ENCODE data around the gene ZFAND2A.
"Not testable (repeated sequence)": the region's sequence is repeated elsewhere in the genome, so short reads cannot be mapped to it uniquely, and the experiment has no call there.

ZFAND2A gene

GRCh38 chr7:1150400-1151002 is 9.5 kb downstream of the ZFAND2A start:
- DNase-seq, result no peak

DNA sequence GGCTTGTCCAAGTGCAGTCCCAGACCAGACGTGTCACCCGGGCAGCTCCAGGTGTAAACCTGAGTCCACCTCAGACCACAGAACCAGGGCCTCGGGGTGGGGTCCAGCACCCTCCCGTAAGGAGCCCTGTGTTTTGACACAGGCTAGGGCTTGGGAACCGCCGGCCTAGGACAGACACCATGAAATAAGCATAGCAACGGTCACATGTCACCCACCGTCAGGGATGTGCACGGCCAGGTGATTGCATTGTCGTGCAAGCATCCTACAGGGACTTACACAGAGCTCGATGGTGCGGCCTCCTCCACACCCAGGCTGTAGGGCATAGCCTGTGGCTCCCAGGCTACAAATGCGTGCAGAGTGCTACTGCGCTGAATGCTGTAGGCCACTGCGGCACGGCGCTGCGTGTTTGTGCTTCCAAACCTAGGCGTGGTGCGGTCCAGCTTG is 10.6 kb downstream of the ZFAND2A start:
- no peak for DNase-seq

DNA sequence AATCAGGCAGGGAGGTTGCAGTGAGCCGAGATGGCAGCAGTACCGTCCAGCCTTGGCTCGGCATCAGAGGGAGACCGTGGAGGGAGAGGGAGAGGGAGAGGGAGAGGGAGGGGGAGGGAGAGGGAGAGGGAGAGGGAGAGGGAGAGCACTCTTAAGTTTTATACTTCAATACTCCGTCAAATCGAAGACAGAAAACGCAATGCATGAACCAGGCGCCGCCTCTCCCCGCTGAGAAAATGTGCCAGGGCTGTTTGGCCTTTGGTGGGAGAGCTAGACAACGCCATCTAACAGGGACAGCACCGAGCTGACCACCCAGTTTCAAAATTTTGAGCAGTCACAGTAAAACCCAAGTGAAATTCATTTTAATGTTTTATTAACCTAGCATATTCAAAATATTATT is 12.1 kb downstream of the ZFAND2A start:
- DNase-seq, result not testable (repeated sequence)

DNA sequence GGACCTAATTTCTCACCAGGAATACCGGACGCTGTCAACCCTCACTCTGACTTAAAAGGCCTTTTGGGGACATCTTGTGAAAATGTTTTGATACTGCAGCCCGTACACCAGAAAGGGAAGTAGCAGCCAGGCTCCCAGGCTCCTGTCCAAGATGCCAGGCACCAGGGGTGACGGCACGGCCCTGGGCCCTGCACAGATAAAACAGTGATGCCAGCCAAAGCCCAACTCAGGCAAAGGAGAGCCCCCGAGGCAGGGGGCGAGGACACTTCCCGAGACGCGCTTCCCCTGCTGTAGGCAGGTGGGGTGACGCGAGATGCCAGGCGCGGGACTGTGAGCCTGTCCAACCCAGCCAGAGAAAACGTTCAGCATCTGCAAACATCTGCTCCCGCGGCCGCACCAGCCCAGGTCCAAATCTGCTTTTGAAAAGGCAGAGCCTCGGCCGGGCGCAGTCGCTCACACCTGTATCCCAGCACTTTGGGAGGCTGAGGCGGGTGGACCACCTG is 15.7 kb downstream of the ZFAND2A start:
- no peak for DNase-seq

DNA sequence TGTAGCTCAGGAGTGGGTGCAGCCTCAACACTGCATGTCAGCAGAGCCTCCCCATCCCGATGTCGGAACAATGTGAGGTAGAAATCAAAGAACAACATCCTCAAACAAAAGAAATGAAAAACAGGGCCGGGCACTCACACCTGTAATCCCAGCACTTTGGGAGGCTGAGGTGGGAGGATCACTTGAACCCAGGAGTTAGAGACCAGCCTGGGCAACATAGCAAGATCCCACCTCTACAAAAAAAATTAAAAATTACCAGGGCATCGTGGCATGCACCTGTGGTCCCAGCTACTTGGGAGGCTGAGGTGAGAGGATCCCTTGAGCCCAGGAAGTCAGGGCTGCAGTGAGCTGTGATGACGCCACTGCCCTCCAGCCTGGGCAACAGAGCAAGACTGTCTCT is 17.0 kb downstream of the ZFAND2A start:
- not testable (repeated sequence) for DNase-seq

GRCh38 chr7:1142051-1142635 is 17.9 kb downstream of the ZFAND2A start:
- DNase-seq, result no peak

DNA sequence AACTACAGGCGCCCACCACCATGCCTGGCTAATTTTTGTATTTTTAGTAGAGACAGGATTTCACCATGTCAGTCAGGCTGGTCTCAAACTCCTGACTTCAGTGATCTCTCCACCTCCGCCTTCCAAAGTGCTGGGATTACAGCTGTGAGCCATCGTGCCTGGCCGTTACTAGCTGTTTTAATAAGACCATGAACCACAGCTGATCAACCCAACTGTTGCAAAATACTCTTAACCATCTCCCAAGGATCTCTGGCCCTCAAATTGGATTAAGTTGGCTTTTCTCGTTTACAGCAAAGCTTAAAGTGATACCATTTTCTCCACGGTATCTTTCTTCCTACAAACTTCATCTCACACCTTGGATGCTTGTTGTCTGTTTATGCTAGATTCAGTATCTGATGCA is 18.3 kb downstream of the ZFAND2A start:
- DNase-seq, result no peak

DNA sequence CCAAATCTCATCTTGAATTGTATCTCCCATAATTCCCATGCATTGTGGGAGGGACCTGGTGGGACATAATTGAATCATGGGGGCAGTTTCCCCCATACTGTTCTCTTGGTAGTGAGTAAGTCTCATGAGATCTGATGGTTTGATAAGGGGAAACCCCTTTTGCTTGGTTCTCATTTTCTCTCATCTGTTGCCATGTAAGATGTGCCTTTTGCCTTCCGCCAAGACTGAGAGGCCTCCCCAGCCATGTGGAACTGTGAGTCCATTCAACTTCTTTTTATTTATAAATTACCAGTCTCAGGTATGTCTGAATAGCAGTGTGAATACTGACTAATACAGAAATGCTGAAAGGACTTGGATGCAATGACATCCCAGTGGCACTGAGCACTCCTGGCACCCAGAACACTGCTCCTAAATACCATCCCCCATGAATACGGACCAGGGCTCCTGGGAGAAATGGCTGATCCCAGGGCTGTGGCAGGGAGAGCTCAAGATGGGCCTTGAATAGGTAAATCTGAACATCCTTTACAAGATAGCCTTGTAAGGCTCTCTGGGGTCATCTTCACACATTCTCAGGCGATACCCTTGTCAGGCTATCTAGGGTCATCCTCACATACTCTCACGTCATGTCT is 19.4 kb downstream of the ZFAND2A start:
- DNase-seq, result no peak

GRCh38 chr7:1137517-1138167 is 22.4 kb downstream of the ZFAND2A start:
- no peak for DNase-seq

DNA sequence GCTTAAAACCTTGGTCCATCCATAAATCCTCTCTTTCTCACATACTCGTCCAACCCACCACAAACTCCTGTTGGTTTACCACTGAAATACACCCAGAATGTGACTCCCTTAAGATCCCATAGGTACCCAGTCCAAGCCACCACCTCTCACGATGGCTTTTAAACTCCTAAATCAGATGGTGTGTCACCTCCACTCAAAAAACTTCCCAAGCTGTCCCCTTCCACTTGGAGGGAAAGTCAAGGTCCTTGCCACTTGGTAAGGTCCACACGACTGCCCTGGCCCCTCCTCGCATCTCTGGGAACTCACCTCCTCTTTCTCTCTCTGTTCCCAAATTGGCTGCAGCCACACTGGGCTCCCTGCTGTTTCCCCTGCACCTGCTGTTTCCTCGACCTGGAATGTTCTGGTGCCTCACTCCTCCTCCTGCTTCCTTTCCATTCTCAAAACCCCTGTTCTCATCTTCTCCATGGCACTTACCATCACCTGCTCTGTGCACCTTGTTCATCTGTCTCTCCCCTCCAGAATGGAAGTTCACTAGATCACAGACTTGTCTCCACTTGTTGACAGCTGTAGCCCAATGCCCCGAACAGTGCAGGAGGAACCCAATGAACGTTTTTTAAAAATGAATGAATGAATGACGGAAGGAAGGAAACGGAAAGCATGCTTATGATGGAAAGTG is 23.0 kb downstream of the ZFAND2A start:
- no peak for DNase-seq

DNA sequence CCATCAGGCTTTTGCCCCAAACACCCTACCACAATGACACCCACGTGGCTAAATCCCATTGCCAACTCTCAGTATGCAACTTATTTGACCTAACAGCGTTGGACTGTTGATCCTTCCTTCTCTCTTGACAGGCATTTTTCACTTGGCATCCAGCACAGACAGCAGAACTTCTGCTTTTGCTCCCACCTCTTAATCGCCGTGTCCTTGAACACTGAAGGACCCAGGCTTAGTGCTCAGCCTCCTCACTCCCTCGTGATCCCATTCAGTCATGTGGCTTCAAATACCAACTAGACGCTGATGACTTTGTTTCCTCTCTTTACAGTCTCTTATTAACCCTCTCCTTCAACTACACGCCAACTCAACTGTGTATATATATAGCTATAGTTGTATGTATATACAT is 25.0 kb downstream of the ZFAND2A start:
- no peak for DNase-seq

DNA sequence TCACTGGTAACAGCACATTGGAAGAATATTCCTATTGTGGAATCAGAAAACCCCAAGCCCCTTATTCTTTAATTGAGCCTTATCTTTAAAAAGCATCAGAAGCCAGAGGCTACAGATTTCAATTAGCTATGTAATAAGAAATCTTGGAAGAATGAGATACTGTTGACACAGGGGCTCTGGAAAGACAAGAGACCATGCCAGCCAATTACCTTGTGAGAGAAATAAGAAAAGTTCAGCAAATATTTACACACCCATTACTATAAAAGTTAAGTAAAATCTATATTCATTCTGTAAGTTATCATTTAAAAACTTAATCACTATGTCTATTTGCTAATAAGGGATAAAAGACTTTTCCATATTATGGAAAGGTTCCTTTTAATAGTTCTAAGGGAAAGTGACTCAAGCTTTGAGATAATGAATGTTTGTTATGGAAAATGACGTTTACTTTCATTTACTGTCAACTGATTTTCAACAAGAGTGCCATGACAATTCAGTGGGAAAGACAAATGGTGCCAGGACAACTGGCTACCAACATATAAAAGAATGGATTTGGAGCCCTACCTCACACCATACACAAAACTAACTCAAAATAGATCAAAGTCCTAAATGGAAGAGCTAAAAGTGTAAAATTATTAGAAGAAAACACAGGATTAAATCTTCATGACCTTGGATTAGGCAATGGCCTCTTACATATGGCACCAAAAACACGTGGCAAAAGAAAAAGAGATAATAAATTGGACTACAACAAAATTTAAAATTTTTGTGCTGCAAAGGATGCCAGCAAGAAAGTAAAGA is 28.3 kb downstream of the ZFAND2A start:
- no peak for DNase-seq

- no peak for DNase-seq
These were observed 29.7 kb downstream of the ZFAND2A start for GRCh38 chr7:1130021-1130990.

- DNase-seq, result no peak
These were observed 30.6 kb downstream of the ZFAND2A start for GRCh38 chr7:1129431-1129830.

DNA sequence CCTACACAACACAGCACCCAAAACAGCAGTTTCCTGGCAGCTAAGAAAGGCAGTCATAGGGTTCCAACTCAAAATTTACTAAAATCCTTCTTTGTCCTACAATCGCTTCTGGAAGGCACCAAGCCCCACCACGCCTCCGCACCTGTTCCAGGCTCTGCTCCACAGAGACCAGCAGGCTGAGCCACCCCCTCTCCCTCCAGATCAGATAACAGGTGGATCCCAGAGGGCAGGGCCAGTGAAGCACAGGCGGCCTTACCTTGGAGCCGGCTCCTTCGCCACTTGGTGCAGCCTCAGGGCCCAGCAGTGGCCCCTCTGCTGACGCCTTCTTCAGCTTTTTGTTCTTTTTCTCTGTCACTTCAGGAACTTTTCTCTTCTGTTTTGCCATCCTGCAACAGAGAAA is 33.0 kb downstream of the ZFAND2A start:
- DNase-seq, result no peak

- no peak for DNase-seq
These were observed 34.4 kb downstream of the ZFAND2A start for GRCh38 chr7:1125603-1125969.

DNA sequence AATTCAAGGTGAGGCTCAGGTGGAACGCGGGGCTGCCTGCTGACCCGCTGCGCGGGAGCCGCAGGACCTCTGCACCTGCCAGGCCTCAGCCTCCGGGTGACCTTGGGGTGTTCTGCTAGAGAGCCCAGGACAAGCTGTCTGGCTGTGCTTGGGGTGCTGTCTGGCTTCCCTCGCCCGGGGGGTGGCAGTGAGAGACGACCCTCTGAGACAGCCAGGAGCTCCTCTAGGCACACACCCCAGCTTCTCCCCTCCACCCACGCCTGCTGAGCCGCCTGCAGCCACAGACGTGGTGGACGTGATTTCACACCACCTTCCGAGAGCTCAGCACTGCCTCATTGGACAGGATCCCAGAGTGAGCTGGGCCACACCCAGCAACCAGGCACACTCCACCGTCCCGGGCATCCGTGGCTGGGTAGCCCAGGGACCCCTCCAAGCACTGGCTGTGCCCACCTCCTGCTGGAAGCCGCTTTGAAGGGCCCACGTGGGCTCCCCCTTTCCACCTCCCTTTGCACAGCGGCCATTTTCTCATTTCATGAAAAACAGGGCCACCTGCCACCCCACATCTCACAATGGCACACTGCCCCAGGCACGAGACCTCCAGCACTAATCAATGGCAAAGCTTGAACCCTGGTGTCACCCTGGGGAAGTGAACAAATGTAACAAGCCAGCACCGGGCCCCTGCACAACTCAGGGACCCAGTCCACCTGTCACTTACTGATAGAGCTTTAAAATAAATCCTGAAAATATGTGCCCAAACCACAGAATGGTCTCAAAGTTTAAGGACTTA is 35.0 kb downstream of the ZFAND2A start:
- no peak for DNase-seq

DNA sequence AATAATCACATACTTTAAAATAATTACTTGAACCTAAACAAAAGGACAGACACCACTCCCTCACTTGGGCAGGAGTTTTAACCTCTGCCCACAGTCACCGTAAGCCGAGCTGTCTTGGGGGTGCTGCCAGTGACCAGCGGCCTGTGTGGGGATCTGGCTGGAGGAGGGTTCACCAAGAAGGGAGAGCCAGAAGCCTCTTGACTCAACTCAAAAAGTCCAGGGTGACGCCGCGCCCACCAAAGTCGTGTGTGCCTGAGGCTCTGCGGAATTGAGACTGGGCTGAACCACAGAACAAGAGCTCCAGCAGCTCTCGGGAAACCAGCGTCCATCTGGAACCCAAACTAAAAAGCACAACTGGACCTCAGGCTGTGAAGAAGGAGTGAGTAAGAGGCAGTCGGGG is 35.8 kb downstream of the ZFAND2A start:
- DNase-seq, result no peak

GRCh38 chr7:1123715-1124114 is 36.3 kb downstream of the ZFAND2A start:
- no peak for DNase-seq

- no peak for DNase-seq
These were observed 37.0 kb downstream of the ZFAND2A start for GRCh38 chr7:1122832-1123501.
